ENCODE data around the gene HIC1. TPM values are rescaled to one million over a fixed set of nuclear protein-coding genes. Genes with fewer than 3 reads are reported as not detected.

Gene HIC1
- total and polyA plus RNA-seq, 2 experiments from 2014 or later = 0.17 to 0.26 TPM

GRCh38 chr17:2016494-2016893, 38.4 kb upstream of the HIC1 start:
- Mint-ChIP-seq H3K27me3 (ENCODE audit: insufficient read depth, low read depth, poor library complexity) (peaks cover 46% of the 10 kb centered on the region), H3K36me3 (ENCODE audit: low read depth) (no peaks in the 10 kb centered on the region), H3K4me1 (peaks cover 13% of the 10 kb centered on the region), H3K27ac (no peak overlapping the region), H3K4me3 (no peak overlapping the region), H3K9me3 (no peaks in the 10 kb centered on the region; the same call in 2 of the 3 replicates)
- H3K4me2 ChIP-seq = no peak overlapping the region
- no peak overlapping the region for H3K27ac ChIP-seq (ENCODE audit: low read depth)
- H3K36me3 ChIP-seq (ENCODE audit: insufficient read depth) = no peaks in the 10 kb centered on the region
- H3K79me2 ChIP-seq (replicated peaks; ENCODE audit: insufficient read depth) = no peaks in the 10 kb centered on the region
- DNase-seq (ENCODE audit: low spot score) (no peak), ATAC-seq (no peak)
- peaks cover 32% of the 10 kb centered on the region; the same call in 1 of the 2 replicates for H3K27me3 ChIP-seq (ENCODE audit: insufficient read depth)
- H3K4me3 ChIP-seq = no peak overlapping the region
- H3K4me1 ChIP-seq (ENCODE audit: insufficient read depth) = peaks cover 8% of the 10 kb centered on the region; the same call in 1 of the 2 replicates
- no peaks in the 10 kb centered on the region for H3K9me2 ChIP-seq (ENCODE audit: insufficient read depth)
- H3F3A ChIP-seq (replicated peaks; ENCODE audit: low read depth) = no peaks in the 10 kb centered on the region; the same call in 1 of the 2 replicates
- H2AFZ ChIP-seq = no peak overlapping the region
- no peaks in the 10 kb centered on the region for H4K20me1 ChIP-seq (replicated peaks; ENCODE audit: insufficient read depth)
- TF ChIP-seq EZH2phosphoT487 (IDR thresholded peaks at IDR 0.05; ENCODE audit: unreplicated experiment) (no peak), JUNB (IDR thresholded peaks at IDR 0.05; ENCODE audit: unreplicated experiment) (no peak), ZNF462 (CRISPR knock-in tag; IDR thresholded peaks at IDR 0.05) (no peak), ZNF331 (CRISPR knock-in tag; IDR thresholded peaks at IDR 0.05; ENCODE audit: low read depth) (no peak), ZNF114 (CRISPR knock-in tag; IDR thresholded peaks at IDR 0.05) (no peak)

GRCh38 chr17:2017274-2017941, 37.5 kb upstream of the HIC1 start:
- peaks cover 50% of the 10 kb centered on the region for H3K27me3 Mint-ChIP-seq (ENCODE audit: insufficient read depth, low read depth, poor library complexity)
- H3K79me2 ChIP-seq (replicated peaks; ENCODE audit: insufficient read depth) = no peaks in the 10 kb centered on the region
- no peak overlapping the region for H3K4me3 Mint-ChIP-seq
- H3K36me3 Mint-ChIP-seq (ENCODE audit: low read depth) = no peaks in the 10 kb centered on the region
- H3K27me3 ChIP-seq (ENCODE audit: insufficient read depth) = peaks cover 39% of the 10 kb centered on the region
- no peak overlapping the region for H3K27ac Mint-ChIP-seq
- ATAC-seq (no peak), DNase-seq (ENCODE audit: low spot score) (no peak)
- H3K4me1 ChIP-seq (ENCODE audit: insufficient read depth) = no peaks in the 10 kb centered on the region; the same call in 1 of the 2 replicates
- H3K27ac ChIP-seq (ENCODE audit: low read depth) = no peak overlapping the region
- H4K20me1 ChIP-seq (replicated peaks; ENCODE audit: insufficient read depth) = no peaks in the 10 kb centered on the region
- TF ChIP-seq, protein P1, sequence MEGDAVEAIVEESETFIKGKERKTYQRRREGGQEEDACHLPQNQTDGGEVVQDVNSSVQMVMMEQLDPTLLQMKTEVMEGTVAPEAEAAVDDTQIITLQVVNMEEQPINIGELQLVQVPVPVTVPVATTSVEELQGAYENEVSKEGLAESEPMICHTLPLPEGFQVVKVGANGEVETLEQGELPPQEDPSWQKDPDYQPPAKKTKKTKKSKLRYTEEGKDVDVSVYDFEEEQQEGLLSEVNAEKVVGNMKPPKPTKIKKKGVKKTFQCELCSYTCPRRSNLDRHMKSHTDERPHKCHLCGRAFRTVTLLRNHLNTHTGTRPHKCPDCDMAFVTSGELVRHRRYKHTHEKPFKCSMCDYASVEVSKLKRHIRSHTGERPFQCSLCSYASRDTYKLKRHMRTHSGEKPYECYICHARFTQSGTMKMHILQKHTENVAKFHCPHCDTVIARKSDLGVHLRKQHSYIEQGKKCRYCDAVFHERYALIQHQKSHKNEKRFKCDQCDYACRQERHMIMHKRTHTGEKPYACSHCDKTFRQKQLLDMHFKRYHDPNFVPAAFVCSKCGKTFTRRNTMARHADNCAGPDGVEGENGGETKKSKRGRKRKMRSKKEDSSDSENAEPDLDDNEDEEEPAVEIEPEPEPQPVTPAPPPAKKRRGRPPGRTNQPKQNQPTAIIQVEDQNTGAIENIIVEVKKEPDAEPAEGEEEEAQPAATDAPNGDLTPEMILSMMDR (conservative IDR thresholded peaks at IDR 0.05; ENCODE audit: low read depth in 2 of 2) = no peak
- no peaks in the 10 kb centered on the region; the same call in 2 of the 3 replicates for H3K9me3 Mint-ChIP-seq
- H3K4me3 ChIP-seq = no peak overlapping the region
- H2AFZ ChIP-seq = no peak overlapping the region
- H3K4me1 Mint-ChIP-seq = peaks cover 5% of the 10 kb centered on the region; the same call in 2 of the 3 replicates
- H3K4me2 ChIP-seq = no peak overlapping the region
- no peaks in the 10 kb centered on the region for H3K36me3 ChIP-seq (ENCODE audit: insufficient read depth)
- no peaks in the 10 kb centered on the region for H3K9me2 ChIP-seq (ENCODE audit: insufficient read depth)
- H3F3A ChIP-seq (replicated peaks; ENCODE audit: low read depth) = no peaks in the 10 kb centered on the region

Data from GM23338 (cell line).